Right kidney (tissue), 1 donor: ENCODE data around the gene SLC19A1.
A peak's percentile ranks its signal among the peaks of the same experiment; 100 is the strongest.

ENCODE experiments used
- DNase-seq: peaks from one replicate; pipeline ENCODE4 v3.0.0-alpha.2; 2016

The SLC19A1 gene

DNA sequence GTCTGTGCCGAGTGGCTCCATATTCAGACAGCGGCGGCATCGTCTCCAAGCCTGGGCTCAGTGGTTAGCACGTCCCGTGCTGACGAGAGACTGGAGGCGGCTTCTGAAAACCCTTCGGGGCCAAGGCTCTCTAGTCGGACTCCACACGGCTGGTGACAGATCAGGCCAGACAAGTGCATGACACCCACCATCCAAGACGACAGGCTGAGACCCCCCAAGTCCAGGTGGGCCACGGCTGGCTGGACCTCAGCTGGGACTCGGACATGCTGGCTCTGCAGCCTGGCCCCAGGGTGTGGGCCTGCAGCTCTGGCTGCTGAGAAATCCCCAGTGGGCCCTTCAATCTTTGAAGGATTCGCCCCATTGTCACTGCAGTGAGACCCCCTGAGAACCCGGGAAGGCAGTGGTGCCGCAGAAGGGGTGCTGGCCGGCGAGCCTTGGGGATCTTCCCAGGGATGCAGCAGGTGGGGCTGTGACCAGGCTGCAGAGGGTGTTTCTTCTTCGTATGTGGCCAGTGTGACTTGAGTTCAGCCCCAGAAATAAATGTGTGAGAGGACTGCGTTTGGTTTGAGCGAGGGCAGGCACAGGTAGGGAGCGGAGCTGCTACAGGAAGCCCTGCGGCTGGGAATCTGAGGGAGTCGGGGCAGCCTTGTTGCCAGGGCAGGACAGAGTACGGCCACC lies 15.9 kb upstream of the SLC19A1 start:
- peak; percentile 1 for DNase-seq

DNA sequence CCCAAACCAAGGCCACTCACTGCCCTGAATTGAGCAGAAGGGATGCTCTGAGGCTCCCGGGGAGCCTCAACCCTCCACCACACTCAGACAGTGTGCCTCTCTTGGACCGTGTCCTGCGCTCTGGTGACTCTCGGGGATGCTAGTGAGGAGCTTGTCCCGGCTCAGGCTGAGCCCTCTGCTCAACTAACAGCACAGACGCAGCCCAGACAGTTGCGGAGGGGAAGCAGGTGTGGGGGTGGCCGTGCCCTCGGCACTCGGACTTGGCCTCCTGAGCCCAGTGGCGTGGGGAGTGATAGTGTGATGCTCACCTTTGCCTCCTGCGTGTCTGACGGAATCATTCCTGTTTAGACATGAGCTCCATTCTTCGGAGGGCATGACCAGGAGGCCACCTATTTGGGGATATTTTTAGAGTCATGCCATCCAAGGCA lies 15.4 kb upstream of the SLC19A1 start:
- no peak for DNase-seq

DNA sequence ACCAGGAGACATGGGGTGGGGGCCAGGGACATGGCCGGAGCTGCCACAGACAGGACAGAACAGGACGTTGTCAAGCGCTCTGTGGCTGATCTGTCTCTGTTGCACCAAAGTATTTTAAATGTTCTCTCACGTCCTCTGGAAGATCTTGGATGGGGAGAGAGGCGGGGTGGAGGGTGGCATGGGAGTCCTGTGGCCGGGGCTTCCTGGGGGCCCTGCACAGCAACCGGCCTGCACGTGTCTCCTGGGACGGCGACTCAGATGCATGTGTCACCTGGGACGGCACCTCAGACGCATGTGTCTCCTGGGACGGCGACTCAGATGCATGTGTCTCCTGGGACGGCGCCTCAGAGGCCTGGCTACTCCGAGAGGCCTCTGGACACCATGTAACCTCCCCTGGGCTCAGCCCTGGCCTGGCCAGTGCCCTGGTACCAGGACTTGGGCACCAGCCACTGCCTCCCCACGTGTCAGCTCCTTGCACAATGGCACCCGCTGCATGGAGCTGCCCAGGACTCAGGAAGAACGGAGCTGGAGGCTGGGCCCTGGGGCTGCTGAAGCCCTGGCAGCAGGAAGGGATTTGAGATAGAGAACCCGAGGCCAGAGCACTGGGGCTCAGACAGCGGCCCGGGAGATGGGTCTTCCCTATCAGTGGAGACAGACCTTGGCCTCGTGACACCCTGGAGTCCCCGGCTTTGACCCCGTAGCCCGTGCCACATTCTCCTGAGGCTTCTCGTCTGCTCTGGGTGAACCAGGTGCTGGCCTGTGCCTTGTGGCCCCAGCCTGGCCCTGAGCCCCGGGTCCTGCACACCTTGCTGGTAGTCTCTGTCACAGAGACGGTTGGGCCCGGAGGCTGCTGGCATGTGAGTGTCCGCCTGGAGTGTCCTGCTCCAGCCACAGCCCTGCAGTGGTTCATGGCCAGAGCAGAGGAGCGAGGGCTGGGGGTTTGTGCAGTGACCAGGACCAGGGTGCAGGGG lies 14.7 kb upstream of the SLC19A1 start:
- DNase-seq: no peak

DNA sequence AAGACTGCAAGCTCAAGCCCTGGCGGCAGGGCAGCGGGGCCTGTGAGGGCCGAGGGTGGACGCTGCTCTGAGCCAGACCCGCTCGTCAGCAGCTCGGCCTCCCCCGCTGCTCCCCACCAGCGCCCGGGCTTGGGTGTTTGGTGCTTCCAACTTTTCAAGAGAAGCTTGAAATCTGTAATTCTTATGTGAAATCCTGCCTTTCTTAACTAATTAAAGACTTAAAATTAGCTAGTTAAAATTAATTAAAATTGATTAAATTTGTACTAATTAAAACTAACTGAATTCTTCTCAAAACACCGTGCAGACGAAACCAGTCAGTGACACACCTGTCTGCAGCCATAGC lies 14.0 kb upstream of the SLC19A1 start:
- DNase-seq: no peak

DNA sequence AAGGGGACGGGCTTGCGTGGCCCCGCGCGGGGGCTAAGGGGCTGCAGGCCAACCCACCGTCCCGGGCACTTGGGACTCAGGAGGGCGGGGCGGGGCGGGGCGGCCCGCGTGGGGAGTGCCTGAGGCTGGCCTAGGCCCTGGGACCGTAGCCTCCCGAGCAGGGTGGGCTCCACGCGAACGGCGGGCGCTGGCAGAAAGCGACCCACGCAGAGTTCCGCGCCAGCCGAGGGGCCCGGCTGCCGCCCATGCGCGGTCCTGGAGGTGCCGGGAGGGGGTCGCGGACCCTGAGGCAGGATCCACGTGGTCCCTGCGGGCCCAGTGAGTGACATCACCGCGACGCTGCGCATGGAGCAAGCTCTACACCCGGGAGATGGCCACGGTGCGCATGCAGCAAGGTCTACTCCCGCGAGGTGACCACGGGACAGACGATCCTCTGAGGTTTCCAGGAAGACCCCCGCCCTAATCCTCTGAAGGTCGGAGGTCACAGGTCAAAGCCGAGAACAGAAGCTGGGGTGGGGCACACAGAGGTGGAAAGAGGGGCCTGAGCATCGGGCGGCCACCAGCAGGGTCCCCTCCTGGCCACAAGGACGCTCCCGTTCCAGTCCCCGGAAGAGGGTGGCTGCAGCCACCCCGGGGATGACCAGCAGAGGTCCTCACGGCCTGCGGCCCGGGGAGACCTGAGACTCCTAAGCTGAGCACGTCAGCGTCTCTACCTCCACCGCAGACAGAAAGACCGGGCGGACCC lies 13.5 kb upstream of the SLC19A1 start:
- DNase-seq: peak; percentile 98

DNA sequence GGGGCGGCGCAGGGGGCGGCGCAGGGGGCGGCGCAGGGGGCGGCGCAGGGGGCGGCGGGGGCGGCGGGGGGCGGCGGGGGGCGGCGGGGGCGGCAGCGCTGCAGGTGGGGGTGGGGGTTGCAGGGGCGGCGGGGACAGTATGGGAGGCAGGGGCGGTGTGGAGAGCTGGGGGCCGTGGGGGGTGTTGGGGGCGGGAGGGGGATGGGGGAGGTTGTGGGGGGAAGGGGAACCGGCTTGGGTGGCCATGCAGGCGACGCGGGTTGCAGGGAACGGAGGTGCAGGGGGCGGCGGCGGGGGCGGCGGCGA lies 13.0 kb upstream of the SLC19A1 start:
- no peak for DNase-seq

DNA sequence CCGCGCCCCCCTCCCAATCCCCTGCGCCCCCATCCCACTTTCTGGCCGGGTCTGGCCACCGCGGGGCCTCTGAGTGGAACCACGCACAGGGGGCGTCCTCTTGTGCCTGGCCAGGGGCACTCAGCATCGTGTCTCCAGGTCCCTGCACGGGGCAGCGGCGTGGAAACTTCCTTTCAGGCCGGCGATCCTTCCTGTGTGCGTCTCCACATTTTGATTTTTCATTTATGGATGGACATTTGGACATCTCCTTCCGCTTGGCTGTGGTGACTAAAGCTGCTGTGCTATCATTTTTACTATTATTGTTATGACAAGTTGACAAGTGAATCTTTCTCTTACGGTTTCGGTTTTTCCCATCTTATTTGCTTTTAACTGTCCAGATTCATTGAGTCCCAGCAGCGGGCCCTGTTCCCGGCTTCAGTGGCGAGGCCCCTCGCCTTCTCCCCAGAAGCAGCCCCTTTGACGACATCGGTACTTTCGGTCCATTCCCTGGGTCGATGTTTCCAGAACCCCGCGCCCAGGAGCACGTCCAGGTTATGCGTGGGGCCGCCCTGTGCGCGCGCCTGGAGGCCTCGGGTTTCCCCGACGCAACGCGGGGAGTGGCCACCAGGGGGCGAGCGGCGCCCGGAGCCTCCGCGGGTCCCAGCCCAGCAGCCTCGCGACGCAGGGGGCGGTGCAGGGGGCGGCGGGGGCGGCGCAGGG lies 12.4 kb upstream of the SLC19A1 start:
- peak; percentile 89 for DNase-seq

DNA sequence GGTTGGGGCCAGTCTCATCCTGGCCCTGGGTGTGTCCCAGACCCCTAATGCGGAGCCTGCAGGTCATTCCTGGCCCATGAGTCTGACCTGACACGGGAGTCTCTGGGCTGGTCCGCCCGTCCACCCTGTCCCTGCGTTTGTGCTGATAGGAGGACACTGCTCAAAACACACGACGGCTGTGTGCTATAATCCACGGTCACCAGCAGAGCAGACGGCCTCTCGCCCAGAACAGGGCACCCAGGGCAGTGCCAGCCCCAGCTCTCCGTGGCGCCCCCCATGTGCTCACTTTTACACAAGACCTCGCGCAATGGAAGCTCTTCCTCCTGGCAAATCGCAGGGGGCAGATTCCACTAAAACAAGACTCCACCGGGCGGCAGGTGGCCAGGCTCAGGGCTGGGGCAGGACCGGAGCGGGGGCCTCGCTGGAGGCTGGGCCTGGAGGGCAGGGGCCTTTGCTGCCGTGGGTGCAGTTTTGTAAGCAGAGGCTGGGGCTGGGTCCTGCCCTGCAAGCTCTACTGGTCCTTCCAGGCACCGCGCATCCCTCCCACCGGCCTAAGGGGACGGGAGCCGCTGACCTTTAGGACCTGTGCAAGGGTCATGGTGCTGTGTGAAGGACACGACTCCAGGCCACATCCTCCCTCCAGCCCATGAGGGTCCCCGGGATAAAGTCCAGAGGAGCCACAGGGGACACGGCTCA lies 10.6 kb upstream of the SLC19A1 start:
- no peak for DNase-seq

DNA sequence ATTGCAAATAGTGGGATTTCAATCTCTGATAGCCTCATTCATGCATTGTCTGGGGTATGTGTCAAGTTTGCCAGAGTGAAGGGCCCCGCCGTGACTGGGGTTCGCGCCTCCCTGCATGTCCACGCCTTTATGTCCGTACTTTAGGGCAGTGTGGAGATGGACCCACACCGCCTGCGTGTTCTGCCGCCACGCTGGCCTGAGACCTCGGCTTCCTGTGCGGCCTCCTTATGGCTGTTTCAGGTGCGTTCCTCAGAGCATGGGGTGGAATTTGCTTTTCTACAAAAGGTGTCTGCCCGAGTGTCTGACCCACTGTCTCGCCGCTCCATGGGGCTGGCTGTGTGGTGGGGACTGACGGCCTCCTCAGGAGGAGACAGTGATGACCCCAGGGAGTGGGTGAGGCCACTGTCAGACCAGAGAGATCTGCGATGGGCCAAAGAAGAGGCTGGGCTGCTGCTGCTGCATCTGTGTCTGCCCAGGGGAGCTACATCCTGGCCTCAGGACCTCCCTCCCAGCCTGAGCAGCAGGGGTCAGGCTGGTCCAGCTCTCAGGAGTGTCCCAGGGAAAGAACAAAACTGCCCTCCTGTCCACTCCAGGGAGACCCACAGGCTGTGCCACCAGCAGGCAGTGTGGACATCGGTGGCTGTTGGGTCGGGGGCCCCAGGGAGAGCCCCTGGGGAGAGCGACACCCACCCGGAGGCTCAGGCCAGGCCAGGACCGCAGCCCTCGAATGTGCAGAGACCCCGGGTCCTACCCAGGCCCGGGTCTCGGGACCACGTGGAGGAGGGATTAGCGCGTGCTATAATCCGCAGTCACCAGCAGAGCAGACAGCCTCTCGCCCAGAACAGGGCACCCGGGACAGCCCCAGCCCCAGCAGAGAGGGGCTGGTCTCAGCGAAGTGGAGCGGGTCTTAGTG lies 9.8 kb upstream of the SLC19A1 start:
- no peak for DNase-seq

DNA sequence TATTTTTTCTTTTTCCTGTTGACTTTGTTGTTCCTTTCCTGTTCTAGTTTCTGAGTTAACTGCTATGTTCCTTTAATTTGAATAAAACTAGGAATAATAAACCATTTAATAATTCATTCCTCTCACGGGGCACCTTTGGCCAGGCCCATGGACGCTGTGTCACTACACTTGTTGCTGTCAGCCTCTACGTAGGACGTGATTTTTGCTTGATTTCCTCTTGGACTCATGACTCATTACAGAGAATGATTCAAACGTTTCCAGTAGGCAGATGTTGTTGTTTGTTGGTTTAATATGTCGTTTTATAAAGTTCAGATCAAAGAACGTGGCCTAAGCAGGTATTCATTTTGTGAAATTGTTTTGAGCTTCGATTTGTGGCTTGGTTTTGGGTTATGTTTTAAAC lies 9.1 kb upstream of the SLC19A1 start:
- DNase-seq: no peak

DNA sequence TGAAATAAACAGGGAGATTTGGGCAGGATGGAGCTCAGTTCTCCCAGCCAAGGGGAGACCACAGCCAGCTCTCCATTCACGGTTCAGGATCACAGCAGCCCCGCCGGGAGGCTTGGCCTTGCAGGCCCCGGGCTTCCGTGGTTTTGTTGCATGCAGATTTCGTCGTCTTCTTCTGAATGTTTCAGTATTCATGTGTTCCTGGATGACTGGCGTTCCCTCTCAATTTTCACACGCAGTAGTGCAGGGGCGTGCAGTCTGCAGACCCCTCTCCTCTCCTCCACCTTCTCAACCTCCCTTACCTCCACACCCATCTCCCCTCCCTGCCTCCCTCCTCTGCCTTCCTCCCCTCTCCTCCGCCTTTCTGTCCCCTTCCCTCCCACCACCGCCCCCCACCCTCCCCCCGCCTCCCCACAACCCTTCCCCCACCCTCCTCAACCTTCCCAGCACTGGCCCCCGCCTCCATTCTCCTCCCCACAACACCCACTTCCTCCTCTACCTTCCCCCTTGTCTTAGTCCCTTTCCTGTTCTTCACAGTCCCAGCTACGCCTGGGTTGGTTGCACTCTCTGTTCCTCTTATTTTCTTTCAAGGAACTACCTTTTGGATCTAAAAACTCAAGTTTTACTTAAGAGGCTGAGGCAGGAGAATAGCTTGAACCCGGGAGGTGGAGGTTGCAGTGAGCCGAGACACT lies 8.4 kb upstream of the SLC19A1 start:
- peak; percentile 47 for DNase-seq

DNA sequence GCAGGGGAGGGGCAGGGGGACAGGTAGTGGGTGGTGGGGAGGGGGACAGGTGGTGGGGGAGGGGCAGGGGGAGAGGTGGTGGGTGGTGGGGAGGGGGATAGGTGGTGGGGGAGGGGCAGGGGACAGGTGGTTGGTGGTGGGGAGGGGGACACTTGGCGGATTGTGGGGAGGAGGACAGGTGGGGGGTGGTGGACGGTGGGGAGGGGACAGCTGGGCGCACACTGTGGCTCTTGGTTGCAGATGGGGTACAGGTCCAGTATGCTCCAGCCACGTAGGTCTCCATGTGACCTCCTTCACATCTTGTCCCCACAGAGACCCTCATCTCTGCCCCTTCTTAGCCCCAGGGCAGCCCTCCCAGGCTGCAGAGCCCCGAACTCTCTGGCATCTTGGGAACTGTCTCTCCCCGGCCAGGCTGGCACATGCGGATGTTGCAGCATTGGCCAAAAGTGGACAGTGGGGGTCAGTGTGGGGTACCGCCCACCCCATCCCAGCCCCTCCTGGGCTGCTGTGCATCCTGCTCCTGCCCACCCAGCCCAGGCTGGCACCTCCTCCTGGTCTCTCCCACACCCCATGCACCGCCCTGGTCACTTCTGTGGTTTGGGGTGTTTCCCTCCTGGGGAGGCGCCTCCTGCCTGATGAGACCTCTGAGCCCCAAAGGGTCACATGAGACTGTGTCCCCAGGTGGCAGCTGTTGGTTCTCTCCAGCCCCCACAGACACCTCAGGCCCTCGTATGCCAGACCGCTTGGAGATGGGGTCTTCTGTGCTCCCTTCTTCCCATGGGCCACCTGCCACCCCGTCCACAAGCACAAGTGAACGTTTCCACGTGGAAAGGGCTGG lies 7.6 kb upstream of the SLC19A1 start:
- DNase-seq: no peak

DNA sequence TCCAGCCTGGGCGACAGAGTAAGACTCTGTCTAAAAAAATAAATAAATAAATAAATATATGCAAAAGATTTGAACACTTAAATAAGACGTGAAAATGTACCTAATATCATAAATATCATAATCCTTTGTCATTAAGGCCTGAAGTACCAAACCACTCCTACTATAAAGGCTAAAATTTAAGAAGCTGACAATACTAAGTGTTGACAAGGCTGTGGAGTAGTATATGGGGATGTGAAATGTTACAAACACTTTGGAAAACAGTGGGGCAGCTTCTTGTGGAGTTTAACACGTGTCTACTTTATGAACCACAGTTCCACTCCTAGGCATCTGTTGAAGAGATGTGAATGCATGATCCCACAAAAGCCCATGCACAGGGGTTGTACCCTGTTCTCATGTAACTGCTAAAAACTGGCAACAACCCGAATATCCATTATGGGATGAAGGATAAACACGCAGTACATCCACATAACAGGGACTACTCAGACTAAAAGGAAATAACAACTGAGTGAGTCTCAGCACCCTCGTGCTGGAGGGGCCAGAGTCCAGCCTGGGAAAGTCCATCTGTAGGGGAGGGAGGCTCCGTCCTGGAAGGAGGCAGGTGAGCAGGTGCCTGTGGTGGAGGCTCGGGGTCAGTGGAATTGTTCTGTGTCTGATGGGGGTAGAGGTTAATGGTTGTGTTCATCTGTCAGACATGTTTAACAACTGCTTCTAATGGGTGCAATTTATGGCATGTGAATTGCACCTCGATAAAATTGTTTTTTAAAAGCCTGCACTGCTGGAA lies 6.7 kb upstream of the SLC19A1 start:
- DNase-seq: peak; percentile 14

DNA sequence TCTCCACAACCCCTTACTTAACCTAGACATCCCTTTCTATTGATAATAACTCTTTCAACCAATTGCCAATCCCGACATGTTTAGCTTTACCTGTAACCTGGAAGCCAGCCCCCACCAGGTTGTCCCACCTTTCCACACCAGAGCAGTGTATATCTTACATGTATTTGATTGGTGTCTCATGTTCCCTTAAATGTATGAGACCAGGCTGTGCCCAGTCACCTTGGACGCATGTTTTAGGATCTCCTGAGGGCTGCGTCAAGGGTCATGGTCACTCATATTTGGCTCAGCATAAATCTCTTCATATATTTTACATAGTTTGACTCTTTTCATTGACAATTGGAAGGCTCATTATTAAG lies 5.3 kb upstream of the SLC19A1 start:
- no peak for DNase-seq

DNA sequence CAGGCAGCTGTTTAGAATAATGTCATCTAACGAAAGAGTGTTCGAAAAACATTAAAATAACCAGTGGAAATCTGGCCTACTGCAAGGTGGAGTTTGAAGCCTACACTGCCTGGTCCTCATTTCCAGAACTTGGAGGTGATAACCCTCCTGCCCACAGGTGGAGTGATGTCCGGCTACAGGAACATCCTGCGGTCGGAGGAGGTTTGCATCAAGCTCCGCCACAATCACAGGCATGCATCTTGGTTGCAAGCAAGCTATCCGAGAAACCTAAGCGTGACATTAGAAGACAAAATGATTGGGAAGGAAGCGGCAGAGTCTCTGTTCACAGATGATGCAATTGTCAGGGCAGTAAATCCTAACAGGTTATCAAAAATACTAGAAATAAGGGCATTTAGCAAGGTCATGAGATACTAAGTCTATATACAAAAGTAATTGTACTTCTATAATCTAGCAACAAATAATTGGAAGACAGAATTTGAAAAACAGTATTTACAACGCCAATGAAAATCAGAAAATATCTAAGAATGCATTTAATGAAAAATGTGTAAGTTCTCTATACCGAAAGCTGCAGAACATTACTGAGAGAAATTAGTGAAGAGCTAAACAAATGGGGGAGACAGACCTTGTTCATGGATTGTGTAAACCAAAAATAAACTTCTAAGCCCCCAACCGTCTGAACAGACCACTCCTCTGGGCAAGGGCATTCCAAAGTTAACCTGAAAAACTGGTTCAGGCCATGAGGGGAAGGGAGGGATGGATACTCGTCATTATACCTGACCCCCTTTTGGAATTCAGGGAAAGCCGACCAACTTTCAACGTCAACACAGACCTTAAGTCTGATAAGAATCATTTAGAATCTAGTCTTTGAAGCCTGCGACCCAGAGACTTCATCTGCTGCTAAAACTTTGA lies 4.7 kb upstream of the SLC19A1 start:
- no peak for DNase-seq

DNA sequence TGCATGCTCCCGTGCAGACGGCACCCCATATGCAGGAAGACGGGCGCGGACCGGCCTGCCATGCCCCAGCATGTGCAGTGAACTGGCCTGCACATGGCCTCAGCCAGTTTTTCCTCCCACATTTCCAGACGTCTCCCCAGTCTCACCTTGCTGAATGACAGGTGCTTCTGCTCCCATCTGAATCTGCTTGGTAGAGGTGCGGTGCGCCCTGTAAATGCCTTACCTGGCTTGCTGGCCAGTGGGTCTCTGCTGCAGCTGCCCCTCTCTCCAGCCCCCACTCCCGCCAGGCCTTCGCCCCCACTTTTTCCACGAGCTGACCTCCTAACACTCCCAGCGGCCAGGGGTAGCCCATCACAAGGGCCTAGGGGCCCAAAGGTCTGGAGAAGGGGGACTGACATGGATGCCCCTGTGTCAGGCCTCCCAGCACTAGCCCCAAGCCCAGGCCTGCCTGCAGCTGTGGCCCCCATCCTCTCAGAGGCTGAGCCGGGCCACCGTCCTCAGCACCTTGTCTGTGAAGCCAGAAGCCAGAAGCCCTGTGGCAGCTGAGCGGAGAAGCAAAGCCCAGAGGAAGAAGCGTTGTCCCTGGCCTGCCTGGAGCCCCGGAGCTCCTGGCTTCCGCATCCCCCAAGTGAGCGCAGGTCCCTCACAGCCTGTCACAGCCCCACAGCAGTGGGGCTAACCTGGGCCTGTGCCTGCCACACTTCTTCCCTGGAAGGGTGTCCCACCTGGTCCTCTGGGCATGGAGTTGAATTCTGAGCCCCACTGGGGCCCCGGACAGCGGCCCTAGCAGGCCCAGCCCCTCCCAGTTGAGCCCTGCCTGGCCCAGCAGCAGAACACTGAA lies 3.7 kb upstream of the SLC19A1 start:
- peak; percentile 4 for DNase-seq

DNA sequence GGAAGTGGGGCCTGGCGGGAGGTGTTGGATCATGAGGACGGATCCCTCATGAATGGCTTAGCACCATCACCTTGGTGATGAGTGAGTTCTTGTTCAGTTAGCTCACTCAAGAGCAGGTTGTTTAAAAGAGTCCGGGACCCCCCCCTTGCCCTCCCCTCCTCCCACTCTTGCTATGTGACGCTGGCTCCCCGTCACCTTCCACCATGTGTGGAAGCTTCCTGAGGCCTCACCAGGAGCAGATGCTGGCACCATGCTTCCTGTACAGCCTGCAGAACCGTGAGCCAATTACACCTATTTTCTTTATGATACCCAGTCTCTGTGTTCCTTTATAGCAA lies 3.0 kb upstream of the SLC19A1 start:
- no peak for DNase-seq
